ENCODE measurements around the gene CHD9NB. TPM values are rescaled to one million over a fixed set of nuclear protein-coding genes. Genes with fewer than 3 reads are reported as not detected.

CHD9NB gene
- total RNA-seq, 4 donors from 2014 or later: 0.13 to 0.72 TPM; not detected in 2

GRCh38 chr16:53069772-53070171 lies 17.1 kb upstream of the CHD9NB start:
- H3K4me1 ChIP-seq: peaks cover 36 to 50% of the 10 kb centered on the region in 2 donors
- H3K4me3 ChIP-seq: no peak overlapping the region
- H3K9me3 ChIP-seq: no peaks in the 10 kb centered on the region
- intact Hi-C loops (cut with DNase I; ENCODE audit: low total_unique reads): no loop called here
- no peak for TF ChIP-seq CTCF (IDR thresholded peaks at IDR 0.05 in 4 of 5, conservative IDR thresholded peaks at IDR 0.05 in 1 of 5)
- TF ChIP-seq POLR2A (IDR thresholded peaks at IDR 0.05): no peak
- ATAC-seq (no peak), DNase-seq (no peak)
- H3K27ac ChIP-seq: no peak overlapping the region
- in situ Hi-C loops (cut with MboI; ENCODE audit: low sequenced_read_pairs in 4 of 4): loop anchor here in 2 of 4 donors (25.0 kb wide), 1 partner anchor 93 kb away; no protein-coding TSS in a partner anchor
- H3K36me3 ChIP-seq: no peaks in the 10 kb centered on the region
- no peaks in the 10 kb centered on the region for H3K27me3 ChIP-seq

- in situ Hi-C loops (cut with MboI; ENCODE audit: low sequenced_read_pairs in 4 of 4) (loop anchor here in 2 of 4 donors (25.0 kb wide), 1 partner anchor 94 kb away; no protein-coding TSS in a partner anchor), intact Hi-C loops (cut with DNase I; ENCODE audit: low total_unique reads) (no loop called here)
- ATAC-seq: no peak
- TF ChIP-seq CTCF (IDR thresholded peaks at IDR 0.05 in 4 of 5, conservative IDR thresholded peaks at IDR 0.05 in 1 of 5): no peak
- TF ChIP-seq POLR2A (IDR thresholded peaks at IDR 0.05): no peak
- Histone ChIP-seq H3K9me3 (no peaks in the 10 kb centered on the region), H3K36me3 (no peaks in the 10 kb centered on the region), H3K4me1 (peaks cover 36 to 62% of the 10 kb centered on the region in 2 donors), H3K27ac (no peak overlapping the region), H3K27me3 (no peaks in the 10 kb centered on the region), H3K4me3 (no peak overlapping the region)
- no peak for DNase-seq
Observed at GRCh38 chr16:53068423-53068833, 15.7 kb upstream of the CHD9NB start.

- H3K9me3 ChIP-seq: no peaks in the 10 kb centered on the region
- in situ Hi-C loops (cut with MboI; ENCODE audit: low sequenced_read_pairs in 4 of 4): loop anchor here in 2 of 4 donors (25.0 kb wide), 1 partner anchor 95 kb away; no protein-coding TSS in a partner anchor
- no peak for DNase-seq
- H3K27me3 ChIP-seq: no peaks in the 10 kb centered on the region
- intact Hi-C loops (cut with DNase I; ENCODE audit: low total_unique reads): no loop called here
- ATAC-seq: no peak
- H3K27ac ChIP-seq: peak overlapping the region in 3 of 4 donors; percentile 3 to 65 (median 63)
- no peaks in the 10 kb centered on the region for H3K36me3 ChIP-seq
- peaks cover 37 to 57% of the 10 kb centered on the region in 2 donors for H3K4me1 ChIP-seq
- H3K4me3 ChIP-seq: no peak overlapping the region
- TF ChIP-seq POLR2A (IDR thresholded peaks at IDR 0.05) (no peak), CTCF (IDR thresholded peaks at IDR 0.05 in 4 of 5, conservative IDR thresholded peaks at IDR 0.05 in 1 of 5) (no peak)
Observed at GRCh38 chr16:53067675-53068074, 15.0 kb upstream of the CHD9NB start.

GRCh38 chr16:53065461-53066061 lies 12.9 kb upstream of the CHD9NB start:
- Histone ChIP-seq H3K27ac (peak overlapping the region; percentile 49 to 65 (median 58)), H3K4me3 (no peak overlapping the region), H3K4me1 (peaks cover 36 to 58% of the 10 kb centered on the region in 2 donors), H3K36me3 (no peaks in the 10 kb centered on the region), H3K9me3 (no peaks in the 10 kb centered on the region), H3K27me3 (no peaks in the 10 kb centered on the region)
- no peak for DNase-seq
- intact Hi-C loops (cut with DNase I; ENCODE audit: low total_unique reads) (no loop called here), in situ Hi-C loops (cut with MboI; ENCODE audit: low sequenced_read_pairs in 4 of 4) (loop anchor here in 2 of 4 donors (25.0 kb wide), 1 partner anchor 97 kb away; no protein-coding TSS in a partner anchor)
- peak; percentile 36 to 56 for ATAC-seq
- TF ChIP-seq CTCF (IDR thresholded peaks at IDR 0.05 in 4 of 5, conservative IDR thresholded peaks at IDR 0.05 in 1 of 5) (no peak), POLR2A (IDR thresholded peaks at IDR 0.05) (no peak)
